Stimulated activated CD4-positive, alpha-beta T cell treated with anti-CD3 and anti-CD28 coated beads, Interleukin-4, amount 100 ng/mL, for 48 hours (primary cell): ENCODE results near the gene TIGD1.

Source experiments
- DNase-seq, 2 donors: peaks; one replicate each; pipeline ENCODE4 v3.0.0-alpha.2; 2020; ENCODE audit warnings: low read depth in 2 of 2

The TIGD1 gene

DNA sequence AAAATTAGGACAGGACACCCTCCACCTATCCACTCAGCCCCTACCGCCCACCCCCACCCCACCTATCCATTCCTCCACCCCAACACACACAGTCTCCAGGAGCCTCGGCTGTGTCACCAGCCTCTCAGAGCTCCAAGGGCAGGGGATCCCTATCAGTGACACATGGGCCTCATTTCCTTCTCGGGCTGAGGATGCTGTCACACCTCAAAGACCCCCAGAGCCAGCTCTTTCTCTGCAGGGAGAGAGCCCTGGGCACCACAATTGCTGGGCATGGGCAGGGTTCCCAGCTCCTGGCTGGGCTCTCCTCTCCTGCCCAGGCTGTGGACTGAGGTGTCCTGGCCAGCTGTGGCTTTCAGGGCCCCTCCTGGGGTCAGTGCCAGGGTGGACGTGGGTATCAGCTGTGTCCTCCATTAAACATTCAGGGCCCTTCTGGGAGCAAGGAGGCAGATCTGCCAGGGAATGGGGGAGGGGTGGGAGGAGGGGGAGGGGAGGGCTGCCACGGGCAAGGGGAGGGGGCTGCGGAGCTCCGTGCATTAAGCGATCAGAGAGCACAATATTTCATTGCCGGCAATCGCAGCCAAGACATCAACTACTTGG is 48.5 kb downstream of the TIGD1 start:
- no peak for DNase-seq

DNA sequence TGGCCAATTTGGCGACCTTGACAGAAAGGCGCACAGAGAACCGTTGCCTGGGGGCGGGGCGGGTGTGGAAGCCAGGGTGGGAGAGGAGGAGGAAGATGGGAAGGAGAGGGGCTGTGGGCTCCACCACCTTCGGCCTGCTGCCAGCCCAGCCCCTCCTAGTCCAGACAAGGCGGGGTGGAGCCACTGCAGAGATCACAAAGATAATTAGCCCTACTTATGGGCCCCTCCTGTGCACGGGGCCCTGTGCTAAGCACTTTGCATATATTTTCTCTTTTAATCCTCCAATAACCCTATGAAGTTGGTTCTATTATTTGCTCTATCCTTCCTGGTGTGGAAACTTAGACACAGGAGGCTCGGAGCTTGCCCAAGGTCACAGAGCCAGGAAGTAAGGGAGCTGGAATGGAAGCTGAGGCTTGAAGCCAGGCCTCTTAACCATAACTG is 49.0 kb downstream of the TIGD1 start:
- no peak for DNase-seq

DNA sequence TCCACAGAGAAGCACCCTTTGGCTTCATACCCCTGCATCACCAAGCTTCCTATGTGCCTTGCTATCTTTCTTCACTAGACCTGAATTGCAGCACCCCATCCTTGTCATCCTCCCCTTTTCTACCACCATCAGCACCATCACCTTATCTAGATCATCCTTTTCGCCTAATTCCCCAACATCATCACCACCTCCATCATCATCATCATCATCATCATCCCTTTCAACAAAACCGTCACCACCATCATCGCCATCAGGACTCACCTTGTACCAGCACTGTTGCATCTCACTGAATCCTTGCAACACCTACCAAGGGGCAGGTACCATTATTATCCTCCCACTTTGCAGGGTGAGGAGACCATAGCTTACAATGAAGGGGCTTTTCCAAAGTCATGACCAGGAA is 51.9 kb downstream of the TIGD1 start:
- DNase-seq, result no peak
